ENCODE results near the gene ETFRF1. TPM values are rescaled to one million over a fixed set of nuclear protein-coding genes. Genes with fewer than 3 reads are reported as not detected.

Gene ETFRF1
- total RNA-seq, 4 donors from 2014 or later = 45.9 to 105 (median 74.6) TPM

DNA sequence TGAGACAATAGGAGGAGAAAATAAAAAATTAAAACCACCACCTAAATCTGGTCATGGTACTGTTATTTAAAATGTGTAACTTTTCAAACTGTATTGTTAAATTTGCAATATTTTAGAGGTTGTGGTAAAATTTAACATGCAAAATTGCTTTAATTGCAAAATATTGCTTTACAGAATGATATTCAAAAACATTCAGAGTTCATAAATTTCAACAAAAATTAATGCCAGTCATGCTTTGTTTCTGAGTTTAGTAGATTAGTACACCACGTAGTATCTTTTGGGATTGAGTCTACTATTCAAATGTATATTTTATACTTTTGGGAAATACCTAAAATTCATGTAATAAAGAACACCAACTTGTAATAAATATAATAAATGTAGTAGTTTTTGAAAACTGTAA is 18.3 kb downstream of the ETFRF1 start:
- peaks cover 0 to 8% of the 10 kb centered on the region in 2 donors for H3K36me3 ChIP-seq
- TF ChIP-seq CTCF (IDR thresholded peaks at IDR 0.05 in 4 of 5, conservative IDR thresholded peaks at IDR 0.05 in 1 of 5) (no peak), POLR2A (IDR thresholded peaks at IDR 0.05) (no peak)
- intact Hi-C loops (cut with DNase I; ENCODE audit: low total_unique reads) = no loop called here
- in situ Hi-C loops (cut with MboI; ENCODE audit: low sequenced_read_pairs in 4 of 4) = no loop called here
- H3K4me1 ChIP-seq = no peaks in the 10 kb centered on the region
- ATAC-seq = no peak
- no peak overlapping the region for H3K4me3 ChIP-seq
- H3K27ac ChIP-seq = no peak overlapping the region
- DNase-seq = no peak
- no peaks in the 10 kb centered on the region for H3K9me3 ChIP-seq
- H3K27me3 ChIP-seq = no peaks in the 10 kb centered on the region

GRCh38 chr12:25236190-25236589 is 41.2 kb downstream of the ETFRF1 start:
- Histone ChIP-seq H3K36me3 (no peaks in the 10 kb centered on the region), H3K9me3 (no peaks in the 10 kb centered on the region), H3K27ac (peak overlapping the region in 2 of 4 donors; percentile 31 to 45), H3K4me1 (peaks cover 0 to 8% of the 10 kb centered on the region in 2 donors), H3K27me3 (no peaks in the 10 kb centered on the region), H3K4me3 (no peak overlapping the region)
- in situ Hi-C loops (cut with MboI; ENCODE audit: low sequenced_read_pairs in 4 of 4) (no loop called here), intact Hi-C loops (cut with DNase I; ENCODE audit: low total_unique reads) (no loop called here)
- no peak for TF ChIP-seq CTCF (IDR thresholded peaks at IDR 0.05 in 4 of 5, conservative IDR thresholded peaks at IDR 0.05 in 1 of 5)
- TF ChIP-seq POLR2A (IDR thresholded peaks at IDR 0.05) = no peak
- ATAC-seq = peak in 1 of 2 donors; percentile 39
- no peak for DNase-seq

GRCh38 chr12:25236626-25237025 is 41.6 kb downstream of the ETFRF1 start:
- in situ Hi-C loops (cut with MboI; ENCODE audit: low sequenced_read_pairs in 4 of 4) = no loop called here
- Histone ChIP-seq H3K27me3 (no peaks in the 10 kb centered on the region), H3K27ac (peak overlapping the region in 1 of 4 donors; percentile 31), H3K4me1 (peaks cover 0 to 8% of the 10 kb centered on the region in 2 donors), H3K4me3 (no peak overlapping the region), H3K9me3 (no peaks in the 10 kb centered on the region), H3K36me3 (no peaks in the 10 kb centered on the region)
- no peak for ATAC-seq
- intact Hi-C loops (cut with DNase I; ENCODE audit: low total_unique reads) = no loop called here
- TF ChIP-seq POLR2A (IDR thresholded peaks at IDR 0.05) = no peak
- no peak for TF ChIP-seq CTCF (IDR thresholded peaks at IDR 0.05 in 4 of 5, conservative IDR thresholded peaks at IDR 0.05 in 1 of 5)
- DNase-seq = no peak

DNA sequence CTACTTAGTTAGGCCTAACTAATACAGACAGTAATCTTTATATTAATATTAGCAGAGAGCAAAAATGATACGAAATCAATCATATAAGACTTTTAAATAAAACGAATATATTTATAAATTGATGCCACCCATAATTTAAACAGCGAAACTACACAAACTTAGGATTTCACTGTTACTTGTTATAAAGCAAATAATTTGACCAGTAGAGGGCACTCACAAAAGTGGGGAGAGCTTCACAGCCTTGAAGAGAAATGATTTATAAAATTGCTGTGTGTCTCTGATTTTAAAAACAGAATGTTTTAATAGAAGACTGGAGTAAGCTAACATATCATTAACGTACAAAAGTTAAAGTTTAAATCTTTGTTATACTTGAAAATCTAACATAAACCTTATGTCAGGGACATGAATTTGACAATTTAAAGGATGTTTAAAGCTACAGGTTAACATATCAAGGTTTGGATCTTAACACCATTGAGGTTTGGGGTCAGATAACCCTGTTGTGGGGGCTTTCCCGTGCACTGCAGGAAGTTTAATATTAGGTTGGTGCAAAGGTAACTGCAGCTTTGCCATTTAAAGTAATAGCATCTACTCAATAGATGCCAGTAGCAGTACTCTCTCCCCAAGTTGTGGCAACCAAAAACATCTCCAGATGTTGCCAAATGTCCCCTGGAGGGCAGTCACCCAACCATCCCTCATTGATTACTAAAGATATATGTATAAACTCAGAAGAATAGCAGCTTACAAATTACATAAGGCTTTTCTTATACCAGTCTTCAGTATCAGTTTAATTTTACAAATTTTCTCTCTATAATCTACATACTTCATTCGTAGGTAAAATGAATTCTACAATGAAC is 46.4 kb downstream of the ETFRF1 start:
- no peaks in the 10 kb centered on the region for H3K36me3 ChIP-seq
- no peaks in the 10 kb centered on the region for H3K9me3 ChIP-seq
- DNase-seq (no peak), ATAC-seq (peak in 1 of 2 donors; percentile 71)
- in situ Hi-C loops (cut with MboI; ENCODE audit: low sequenced_read_pairs in 4 of 4) (loop anchor here in 1 of 4 donors (10.0 kb wide), 1 partner anchor 47 kb away; the partner anchor contains the start of genes DNAI7 and ETFRF1), intact Hi-C loops (cut with DNase I; ENCODE audit: low total_unique reads) (loop anchor here (1.0 kb wide), 1 partner anchor 146 kb away; no protein-coding TSS in a partner anchor)
- H3K27me3 ChIP-seq = no peaks in the 10 kb centered on the region
- H3K4me1 ChIP-seq = peaks cover 0 to 4% of the 10 kb centered on the region in 2 donors
- peak; percentile 31 to 72 (median 58) for TF ChIP-seq CTCF (IDR thresholded peaks at IDR 0.05 in 4 of 5, conservative IDR thresholded peaks at IDR 0.05 in 1 of 5)
- TF ChIP-seq POLR2A (IDR thresholded peaks at IDR 0.05) = no peak
- no peak overlapping the region for H3K27ac ChIP-seq
- no peak overlapping the region for H3K4me3 ChIP-seq

Measured in gastrocnemius medialis (tissue), 4 donors.